ENCODE measurements around the gene PLA2G4A.
"Not testable (repeated sequence)": the region's sequence is repeated elsewhere in the genome, so short reads cannot be mapped to it uniquely, and the experiment has no call there.

The PLA2G4A gene

GRCh38 chr1:186922814-186923213 lies 94.1 kb downstream of the PLA2G4A start:
- DNase-seq (ENCODE audit: low spot score), result not testable (repeated sequence)

- no peak for DNase-seq (ENCODE audit: low spot score)
Measured at GRCh38 chr1:186923486-186923885, 94.7 kb downstream of the PLA2G4A start.

GRCh38 chr1:186925881-186926669 lies 97.3 kb downstream of the PLA2G4A start:
- no peak for DNase-seq (ENCODE audit: low spot score)

GRCh38 chr1:186927884-186928283 lies 99.1 kb downstream of the PLA2G4A start:
- DNase-seq (ENCODE audit: low spot score), result no peak

- no peak for DNase-seq (ENCODE audit: low spot score)
Measured at GRCh38 chr1:186930238-186930637, 101.5 kb downstream of the PLA2G4A start.

DNA sequence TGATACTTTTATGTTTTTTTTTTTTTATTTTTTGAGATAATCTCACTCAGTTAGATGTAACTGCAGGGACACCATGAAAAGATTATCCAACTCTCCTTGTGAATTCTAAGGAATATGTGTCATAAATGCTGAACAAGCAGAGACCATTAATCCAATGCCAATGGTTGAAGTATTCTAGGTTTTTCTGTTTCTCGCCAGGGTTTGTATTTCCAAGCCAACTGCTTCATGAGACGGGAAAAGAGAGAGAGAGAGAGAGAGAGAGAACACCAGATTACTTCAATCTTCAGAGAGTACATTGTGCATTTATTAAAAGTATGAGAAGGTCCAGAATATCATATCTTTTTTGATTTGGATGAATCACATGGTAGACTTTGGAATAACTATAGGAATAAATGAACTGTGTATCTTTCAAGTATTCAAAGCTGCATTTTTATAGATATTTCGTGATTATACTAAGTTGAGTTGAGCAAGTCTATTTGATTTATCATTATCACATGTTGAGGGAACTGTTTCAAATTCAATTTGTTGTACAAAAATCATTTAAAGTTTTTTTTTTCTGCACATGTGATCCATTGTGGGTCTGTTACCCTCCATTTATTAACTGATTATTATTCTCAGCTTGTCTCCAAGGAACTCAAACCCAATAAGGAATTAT lies 108.4 kb downstream of the PLA2G4A start:
- no peak for DNase-seq (ENCODE audit: low spot score)

DNA sequence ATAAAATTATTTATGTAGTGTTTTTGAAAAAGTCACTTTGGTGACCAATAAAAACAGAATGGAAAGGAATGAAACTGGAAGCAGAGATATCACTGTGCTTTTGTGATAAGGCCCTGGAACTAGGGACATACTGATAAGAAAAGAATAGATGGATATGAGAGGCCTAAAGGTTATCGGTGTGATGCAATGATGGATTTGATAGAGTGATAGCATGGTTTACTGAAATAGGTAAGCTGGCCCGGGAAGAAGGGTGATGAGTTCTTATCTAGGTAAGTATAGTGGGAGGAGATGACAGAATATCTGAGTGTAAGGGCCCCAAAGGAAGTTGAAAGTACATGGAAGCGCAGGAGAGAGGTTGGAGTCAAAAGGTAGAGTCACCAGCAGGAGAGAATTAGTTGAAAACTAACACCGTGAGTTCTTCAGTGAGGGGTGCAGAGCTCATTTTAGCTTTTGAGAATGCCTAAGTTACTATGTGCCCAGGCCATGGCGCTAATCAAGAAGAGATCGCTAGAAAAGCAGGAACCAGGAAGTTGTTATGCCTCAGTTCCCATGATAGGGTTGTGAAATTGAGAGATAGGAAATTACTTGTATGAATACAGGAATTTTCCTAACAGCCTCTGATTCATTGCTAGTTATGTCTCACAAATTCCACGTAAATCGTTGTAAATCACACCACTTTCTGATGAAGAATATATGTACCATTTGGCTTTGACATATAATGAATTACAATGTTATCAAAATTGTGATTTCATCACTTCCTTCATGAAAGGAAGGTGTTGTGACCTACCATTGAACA lies 115.3 kb downstream of the PLA2G4A start:
- no peak for DNase-seq (ENCODE audit: low spot score)

- DNase-seq (ENCODE audit: low spot score), result no peak
Measured at GRCh38 chr1:186945146-186945545, 116.4 kb downstream of the PLA2G4A start.

- DNase-seq (ENCODE audit: low spot score), result no peak
Measured at GRCh38 chr1:186948535-186948934, 119.8 kb downstream of the PLA2G4A start.

DNA sequence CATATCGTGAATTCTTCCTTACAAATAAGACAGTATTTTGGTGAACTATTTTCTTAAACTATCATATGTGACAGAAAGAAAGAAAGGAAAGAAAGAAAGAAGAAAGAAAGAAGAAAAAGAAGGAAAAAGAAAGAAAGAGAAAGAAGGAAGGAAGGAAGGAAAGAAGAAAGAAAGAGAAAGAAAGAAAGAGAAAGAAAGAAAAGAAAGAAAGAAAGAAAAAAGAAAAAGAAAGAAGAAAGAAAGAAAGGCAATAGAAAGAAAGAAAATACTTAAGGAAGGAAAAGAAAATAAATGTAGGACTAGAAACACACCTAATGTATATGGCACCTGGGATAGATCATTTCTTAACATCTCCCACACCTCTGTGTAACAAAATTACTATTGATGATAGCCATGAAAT lies 120.4 kb downstream of the PLA2G4A start:
- no peak for DNase-seq (ENCODE audit: low spot score)

DNA sequence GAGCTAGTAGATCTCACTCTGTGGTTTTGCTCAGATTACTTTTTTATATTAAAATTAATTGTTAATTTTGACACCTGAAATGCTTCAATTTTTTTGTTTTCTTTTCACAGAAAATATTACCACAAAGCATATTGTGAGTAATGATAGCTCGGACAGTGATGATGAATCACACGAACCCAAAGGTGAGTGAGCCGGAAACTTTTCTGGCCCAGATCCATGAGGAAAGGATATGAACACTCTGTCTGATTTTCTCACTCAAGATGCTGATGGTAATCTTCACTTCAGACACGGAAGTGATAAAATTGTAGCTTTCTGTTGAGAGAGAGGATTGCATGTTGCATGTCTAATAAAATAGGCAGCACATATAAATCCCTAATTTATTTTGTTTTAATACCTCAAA lies 121.8 kb downstream of the PLA2G4A start:
- no peak for DNase-seq (ENCODE audit: low spot score)

- DNase-seq (ENCODE audit: low spot score), result no peak
Measured at GRCh38 chr1:186953876-186954275, 125.1 kb downstream of the PLA2G4A start.

GRCh38 chr1:186957314-186957713 lies 128.6 kb downstream of the PLA2G4A start:
- DNase-seq (ENCODE audit: low spot score), result no peak

DNA sequence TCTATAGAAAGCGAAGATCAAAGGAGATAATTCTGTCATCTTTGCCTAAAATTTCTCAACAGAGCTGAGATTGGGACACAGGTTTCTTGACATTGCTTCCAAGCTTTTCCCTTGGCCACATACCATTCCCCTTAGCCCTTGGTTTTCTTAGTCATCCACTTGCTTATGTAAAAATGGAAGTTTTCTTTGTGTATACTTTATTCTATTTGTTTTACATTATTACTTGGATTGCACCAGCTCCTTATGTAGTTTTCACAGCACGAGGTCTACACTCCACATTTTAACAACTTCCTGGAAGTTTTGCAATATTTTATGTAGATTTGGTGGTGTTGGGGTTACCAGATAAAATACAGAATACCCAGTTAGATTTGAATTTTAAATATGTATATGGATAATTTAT lies 129.8 kb downstream of the PLA2G4A start:
- no peak for DNase-seq (ENCODE audit: low spot score)

DNA sequence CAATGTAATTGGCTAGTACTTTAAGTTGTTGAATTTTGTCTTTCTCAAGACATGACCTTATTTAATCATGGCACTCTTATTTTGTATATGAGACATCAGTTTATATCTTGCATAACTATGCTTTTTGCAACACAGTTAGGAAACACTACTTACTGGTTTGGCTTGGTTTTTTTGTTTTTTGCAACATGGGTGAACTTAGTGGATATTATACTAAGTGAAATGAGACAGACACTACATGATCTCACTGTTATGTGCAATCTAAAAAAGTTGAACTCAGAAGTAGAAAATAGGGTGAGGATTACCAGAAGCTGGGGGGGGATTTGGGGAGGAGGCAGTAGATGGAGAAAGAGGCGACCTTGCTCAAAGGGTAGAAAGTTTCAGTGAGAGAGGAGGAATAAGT lies 132.1 kb downstream of the PLA2G4A start:
- DNase-seq (ENCODE audit: low spot score), result no peak

GRCh38 chr1:186965847-186966246 lies 137.1 kb downstream of the PLA2G4A start:
- DNase-seq (ENCODE audit: low spot score), result no peak

DNA sequence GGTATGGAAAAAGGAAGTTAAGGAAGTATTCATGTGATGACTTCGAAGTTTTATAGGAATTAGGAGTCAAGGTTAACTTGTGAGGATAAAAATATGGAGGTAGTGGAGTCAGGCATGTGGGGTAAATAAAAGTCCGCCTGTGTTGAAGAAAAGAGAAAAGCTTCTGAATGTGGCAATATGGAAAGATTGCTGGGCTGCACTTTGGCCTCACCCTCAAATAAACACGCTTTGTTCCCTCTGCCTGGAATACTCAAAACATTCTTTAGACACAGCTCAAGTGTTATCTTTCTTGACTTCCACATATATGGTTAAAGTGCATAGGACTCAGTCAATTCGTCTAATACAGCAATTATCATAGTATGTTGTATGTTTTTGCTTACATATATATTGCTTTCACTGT lies 137.7 kb downstream of the PLA2G4A start:
- no peak for DNase-seq (ENCODE audit: low spot score)

DNA sequence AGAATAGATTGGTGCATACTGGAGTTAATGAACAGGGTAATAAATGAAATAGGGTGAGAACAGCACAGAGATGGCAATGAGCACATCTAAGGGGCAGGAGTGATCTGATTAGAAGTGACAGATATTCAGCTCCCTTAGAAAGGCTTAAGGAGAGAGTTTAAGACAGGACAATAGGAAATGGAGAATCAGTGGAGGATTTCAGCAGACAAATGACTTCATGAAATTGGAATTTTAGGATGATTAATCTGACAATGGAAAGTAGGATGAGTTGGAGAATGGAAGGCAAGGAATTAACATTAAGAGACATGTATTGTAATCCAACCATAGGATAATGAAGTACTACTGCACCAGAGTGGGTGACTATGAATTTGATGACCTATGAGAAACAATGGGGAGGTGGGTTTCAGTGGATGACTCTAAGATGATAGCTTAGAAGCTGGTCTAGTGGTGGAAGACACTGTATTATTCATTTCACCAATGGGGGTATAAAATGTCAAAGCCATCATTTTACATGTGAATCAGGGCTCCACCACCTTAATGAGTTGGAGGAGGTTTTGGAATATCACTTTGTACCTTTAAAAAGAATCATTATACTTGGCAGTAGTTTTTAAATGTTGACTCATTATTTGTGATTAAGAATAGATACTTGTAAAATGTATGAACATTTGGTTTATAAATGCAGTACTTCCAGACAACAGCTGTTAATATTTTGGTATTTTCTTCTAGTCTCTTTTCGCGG lies 139.1 kb downstream of the PLA2G4A start:
- no peak for DNase-seq (ENCODE audit: low spot score)

GRCh38 chr1:186974774-186975181 lies 146.0 kb downstream of the PLA2G4A start:
- no peak for DNase-seq (ENCODE audit: low spot score)

DNA sequence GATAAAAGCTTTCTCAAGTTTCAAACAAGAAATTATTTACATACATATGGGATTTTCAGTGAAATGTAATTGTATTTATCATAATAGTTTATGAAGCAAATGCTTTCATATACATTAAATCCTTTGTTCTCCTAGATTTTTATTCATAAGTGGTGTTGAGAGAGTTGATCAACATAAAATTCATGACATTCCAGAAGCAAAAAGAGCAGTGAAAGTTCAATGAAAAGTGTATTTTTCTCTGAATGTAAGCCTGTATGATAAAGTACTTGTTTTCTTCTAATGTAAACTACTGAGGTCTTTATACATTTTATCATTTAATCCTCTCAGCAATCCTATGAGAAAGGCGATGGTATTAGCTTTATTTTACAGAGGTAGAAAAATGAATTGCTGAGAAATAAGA lies 146.5 kb downstream of the PLA2G4A start:
- no peak for DNase-seq (ENCODE audit: low spot score)

- DNase-seq (ENCODE audit: low spot score), result no peak
Measured at GRCh38 chr1:186976700-186977099, 148.0 kb downstream of the PLA2G4A start.

DNA sequence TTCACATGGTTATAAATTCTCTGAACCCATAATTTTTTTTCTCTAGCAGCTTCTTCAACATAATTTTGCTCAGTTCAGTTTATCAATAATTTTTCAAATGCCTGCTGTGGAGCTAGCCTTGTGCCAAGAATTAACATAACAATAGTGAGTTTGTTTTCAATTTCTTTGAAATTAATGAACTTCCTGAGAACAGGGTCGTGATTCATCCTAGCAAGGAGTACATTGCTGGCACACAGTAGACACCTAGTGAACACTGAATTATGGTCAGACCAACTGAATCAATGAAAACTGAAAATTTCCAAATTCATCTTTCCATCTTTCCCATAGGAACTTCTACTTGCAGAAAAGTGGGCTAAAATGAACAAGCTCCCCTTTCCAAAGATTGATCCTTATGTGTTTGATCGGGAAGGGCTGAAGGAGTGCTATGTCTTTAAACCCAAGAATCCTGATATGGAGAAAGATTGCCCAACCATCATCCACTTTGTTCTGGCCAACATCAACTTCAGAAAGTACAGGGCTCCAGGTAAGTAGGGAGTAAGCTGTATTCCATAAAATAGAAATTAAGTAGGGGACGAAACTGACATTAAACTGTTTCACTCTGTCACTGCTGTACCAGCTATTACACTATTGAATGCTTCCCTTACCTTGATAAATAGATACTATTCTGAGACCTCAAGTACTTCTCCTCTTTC lies 148.7 kb downstream of the PLA2G4A start:
- no peak for DNase-seq (ENCODE audit: low spot score)

Measured in hematopoietic multipotent progenitor cell treated with erythropoietin and hydrocortisone succinate and interleukin-3 and kit ligand, for 15 days (in vitro differentiated cells).